ENCODE data around the gene RGS3. TPM values are rescaled to one million over a fixed set of nuclear protein-coding genes. Genes with fewer than 3 reads are reported as not detected.

RGS3 gene
- total RNA-seq, 4 donors from 2014 or later, result 16.2 to 75.6 (median 54.9) TPM

- Histone ChIP-seq H3K4me1 (peaks cover 0 to 9% of the 10 kb centered on the region in 2 donors), H3K36me3 (no peaks in the 10 kb centered on the region), H3K27ac (no peak overlapping the region), H3K4me3 (no peak overlapping the region), H3K9me3 (no peaks in the 10 kb centered on the region), H3K27me3 (no peaks in the 10 kb centered on the region)
- intact Hi-C loops (cut with DNase I; ENCODE audit: low total_unique reads), result no loop called here
- no peak for DNase-seq
- TF ChIP-seq CTCF (IDR thresholded peaks at IDR 0.05), result no peak
- TF ChIP-seq POLR2A (IDR thresholded peaks at IDR 0.05), result no peak
These were observed 106.0 kb downstream of the RGS3 start for GRCh38 chr9:113569472-113570060.

DNA sequence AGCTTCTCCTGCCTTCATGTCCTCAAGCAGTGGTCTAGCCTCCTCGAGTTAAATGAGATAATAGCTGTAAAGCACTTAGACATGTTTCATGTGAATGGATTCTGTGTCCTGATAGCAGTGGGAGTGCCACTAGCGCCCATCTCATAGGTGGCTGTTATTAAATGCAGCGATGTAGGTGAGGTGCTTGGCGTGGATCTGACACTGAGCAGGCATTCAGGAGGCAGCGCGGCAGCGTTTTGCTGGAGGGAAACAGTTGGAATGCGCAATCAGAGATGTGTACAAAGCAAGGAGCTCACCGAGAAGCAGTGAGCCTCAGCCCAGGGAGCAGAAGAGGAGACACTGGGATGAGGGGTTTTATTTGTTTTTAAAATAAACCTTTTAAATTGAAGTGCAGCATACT, 106.6 kb downstream of the RGS3 start:
- intact Hi-C loops (cut with DNase I; ENCODE audit: low total_unique reads), result no loop called here
- TF ChIP-seq POLR2A (IDR thresholded peaks at IDR 0.05), result no peak
- no peak for TF ChIP-seq CTCF (IDR thresholded peaks at IDR 0.05)
- Histone ChIP-seq H3K27ac (no peak overlapping the region), H3K36me3 (no peaks in the 10 kb centered on the region), H3K27me3 (no peaks in the 10 kb centered on the region), H3K4me3 (no peak overlapping the region), H3K4me1 (peaks cover 0 to 4% of the 10 kb centered on the region in 2 donors), H3K9me3 (no peaks in the 10 kb centered on the region)
- no peak for DNase-seq

GRCh38 chr9:113570749-113571711, 107.5 kb downstream of the RGS3 start:
- Histone ChIP-seq H3K4me3 (no peak overlapping the region), H3K9me3 (no peaks in the 10 kb centered on the region), H3K27me3 (no peaks in the 10 kb centered on the region), H3K4me1 (peaks cover 0 to 1% of the 10 kb centered on the region in 2 donors), H3K27ac (no peak overlapping the region), H3K36me3 (no peaks in the 10 kb centered on the region)
- DNase-seq, result no peak
- intact Hi-C loops (cut with DNase I; ENCODE audit: low total_unique reads), result no loop called here
- no peak for TF ChIP-seq CTCF (IDR thresholded peaks at IDR 0.05)
- TF ChIP-seq POLR2A (IDR thresholded peaks at IDR 0.05), result no peak

DNA sequence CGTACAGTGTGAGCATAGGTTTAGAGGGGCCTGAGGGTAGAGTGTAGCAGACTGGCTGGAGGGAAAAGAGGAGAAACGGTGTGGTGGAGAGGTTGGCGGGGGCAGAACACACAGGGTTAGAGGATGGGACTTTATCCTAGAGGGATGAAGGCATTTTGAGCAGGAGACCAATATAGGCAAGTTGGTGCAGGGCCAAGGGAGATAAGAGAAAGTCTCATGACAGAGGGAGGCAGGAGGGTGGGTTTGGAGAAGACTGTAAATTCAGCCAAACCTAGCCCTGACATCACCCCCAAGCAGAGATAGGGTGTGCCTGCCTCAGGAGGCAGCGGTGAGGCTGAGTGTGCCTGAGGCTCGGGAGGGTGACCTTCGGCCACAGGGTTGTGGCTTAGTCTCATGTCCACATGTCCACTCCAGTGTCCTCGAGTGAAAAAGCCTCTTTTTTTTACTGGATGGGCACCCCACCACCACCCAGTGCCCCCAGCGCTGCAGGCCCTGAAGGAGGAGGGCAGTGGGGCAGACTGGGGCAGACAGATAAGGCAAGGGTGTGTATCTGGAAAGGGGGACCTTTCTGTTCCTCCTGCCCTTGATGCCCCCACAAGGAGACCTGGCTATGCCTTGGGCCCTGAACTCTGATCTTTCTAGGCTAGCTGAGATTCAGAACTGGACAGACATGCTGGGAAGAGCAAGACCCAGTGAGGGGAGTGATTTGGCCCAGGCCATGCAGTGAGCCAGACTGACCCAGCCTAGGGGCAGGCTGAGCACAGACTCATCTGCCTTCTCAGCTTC, 108.7 kb downstream of the RGS3 start:
- Histone ChIP-seq H3K27ac (no peak overlapping the region), H3K9me3 (no peaks in the 10 kb centered on the region), H3K36me3 (no peaks in the 10 kb centered on the region), H3K4me3 (no peak overlapping the region), H3K27me3 (no peaks in the 10 kb centered on the region), H3K4me1 (no peaks in the 10 kb centered on the region)
- DNase-seq, result peak; percentile 5 to 6
- TF ChIP-seq POLR2A (IDR thresholded peaks at IDR 0.05) (no peak), CTCF (IDR thresholded peaks at IDR 0.05) (no peak)
- intact Hi-C loops (cut with DNase I; ENCODE audit: low total_unique reads), result no loop called here
